ENCODE data around the gene ARMC2. TPM values are rescaled to one million over a fixed set of nuclear protein-coding genes. Genes with fewer than 3 reads are reported as not detected.

Gene ARMC2
- total and polyA plus RNA-seq, 2 of the 8 experiments (the other 6 are each of a cell fraction or from before 2014, with no cell fraction given): 1.6 to 4.4 TPM

- no peak for TF ChIP-seq RFX5 (IDR thresholded peaks at IDR 0.05; ENCODE audit: borderline replicate concordance, low read depth, low read length)
- TF ChIP-seq KDM1A (IDR thresholded peaks at IDR 0.05; ENCODE audit: borderline replicate concordance, low read length): no peak
- peak in 1 of 2 experiments; percentile 5; a peak in 1 of 4 replicates for TF ChIP-seq RAD21 (IDR thresholded peaks at IDR 0.05 in 1 of 2, conservative IDR thresholded peaks at IDR 0.05 in 1 of 2; ENCODE audit: low read depth in 2 of 2, low read length in 2 of 2)
- no peak; a peak in 1 of 3 replicates for TF ChIP-seq POLR2A (IDR thresholded peaks at IDR 0.05; ENCODE audit: control extremely low read depth in 1 of 2, low read depth in 2 of 2, low read length in 2 of 2)
- no peak for TF ChIP-seq CTCF (IDR thresholded peaks at IDR 0.05; ENCODE audit: control extremely low read depth in 1 of 3, insufficient read depth in 1 of 3, low read depth in 1 of 3, low read length in 3 of 3)
- TF ChIP-seq CHD1 (IDR thresholded peaks at IDR 0.05; ENCODE audit: low read depth, low read length): no peak
- TF ChIP-seq KDM4A (IDR thresholded peaks at IDR 0.05; ENCODE audit: low read depth, low read length, severe bottlenecking): peak; percentile 81
- peak; percentile 92 for TF ChIP-seq SP1 (IDR thresholded peaks at IDR 0.05; ENCODE audit: low read depth, low read length)
- no peak for TF ChIP-seq BCL11A (IDR thresholded peaks at IDR 0.05; ENCODE audit: low read depth in 2 of 2, low read length in 2 of 2)
- peak; percentile 86 for TF ChIP-seq CHD2 (IDR thresholded peaks at IDR 0.05; ENCODE audit: low read length)
- TF ChIP-seq CBX8 (IDR thresholded peaks at IDR 0.05; ENCODE audit: borderline replicate concordance, low read depth, low read length): no peak
- no peak for TF ChIP-seq SIX5 (IDR thresholded peaks at IDR 0.05; ENCODE audit: low read depth, low read length)
- TF ChIP-seq ZNF274 (IDR thresholded peaks at IDR 0.05; ENCODE audit: borderline replicate concordance, extremely low read depth, low read length): no peak
- peak; percentile 92 for TF ChIP-seq ASH2L (IDR thresholded peaks at IDR 0.05; ENCODE audit: low read length)
- TF ChIP-seq CBX5 (IDR thresholded peaks at IDR 0.05; ENCODE audit: low read depth, low read length): no peak
- TF ChIP-seq YY1 (IDR thresholded peaks at IDR 0.05; ENCODE audit: low read depth, low read length): no peak
- no peak for TF ChIP-seq CEBPB (IDR thresholded peaks at IDR 0.05; ENCODE audit: low read depth, low read length)
- no peak; the same call in 1 of the 2 replicates for TF ChIP-seq POLR2AphosphoS5 (IDR thresholded peaks at IDR 0.05; ENCODE audit: low read depth, low read length)
Measured at GRCh38 chr6:109009236-109009961, 161.2 kb downstream of the ARMC2 start (continued).

Data from H1 (cell line).